EH (cell line): ENCODE measurements around the gene AFF3.

Experiments
- DNase-seq: peaks from one replicate; pipeline ENCODE4 v3.0.0-alpha.2; 2015; ENCODE audit warnings: low read depth

Gene AFF3

DNA sequence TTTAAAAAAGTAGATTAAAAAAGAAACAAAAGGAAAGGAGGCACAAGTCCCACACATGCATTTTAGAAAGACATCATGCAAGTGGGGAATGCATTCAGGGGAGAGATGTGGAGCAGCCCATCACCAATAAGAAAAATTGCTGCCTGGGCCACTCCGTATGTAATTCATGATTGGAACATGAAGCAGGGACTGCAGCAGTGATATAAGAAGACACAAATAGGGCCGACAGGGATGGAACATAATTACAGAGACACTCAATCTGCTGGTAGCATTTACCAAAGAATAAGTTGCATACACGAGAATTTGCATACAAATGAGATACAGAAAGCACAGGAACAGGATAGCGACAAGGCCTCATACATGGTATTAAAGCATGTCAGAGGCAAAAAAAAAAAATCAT, 6.5 kb upstream of the AFF3 start:
- no peak for DNase-seq

DNA sequence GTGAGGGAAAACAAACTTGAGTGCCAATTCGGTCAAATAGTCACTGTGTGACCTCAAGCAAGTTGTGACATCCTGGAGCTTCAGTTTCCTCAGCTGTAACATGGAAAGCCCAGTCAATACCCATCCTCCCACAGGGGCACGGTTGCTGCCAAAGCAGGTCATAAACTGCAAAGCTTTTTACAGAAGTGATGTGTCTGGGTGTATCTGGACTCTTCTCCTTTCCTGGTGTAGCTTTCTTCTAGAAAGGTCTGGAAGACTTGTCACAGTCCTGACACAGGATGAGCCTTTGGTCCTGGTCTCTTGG, 4.2 kb upstream of the AFF3 start:
- DNase-seq: no peak

DNA sequence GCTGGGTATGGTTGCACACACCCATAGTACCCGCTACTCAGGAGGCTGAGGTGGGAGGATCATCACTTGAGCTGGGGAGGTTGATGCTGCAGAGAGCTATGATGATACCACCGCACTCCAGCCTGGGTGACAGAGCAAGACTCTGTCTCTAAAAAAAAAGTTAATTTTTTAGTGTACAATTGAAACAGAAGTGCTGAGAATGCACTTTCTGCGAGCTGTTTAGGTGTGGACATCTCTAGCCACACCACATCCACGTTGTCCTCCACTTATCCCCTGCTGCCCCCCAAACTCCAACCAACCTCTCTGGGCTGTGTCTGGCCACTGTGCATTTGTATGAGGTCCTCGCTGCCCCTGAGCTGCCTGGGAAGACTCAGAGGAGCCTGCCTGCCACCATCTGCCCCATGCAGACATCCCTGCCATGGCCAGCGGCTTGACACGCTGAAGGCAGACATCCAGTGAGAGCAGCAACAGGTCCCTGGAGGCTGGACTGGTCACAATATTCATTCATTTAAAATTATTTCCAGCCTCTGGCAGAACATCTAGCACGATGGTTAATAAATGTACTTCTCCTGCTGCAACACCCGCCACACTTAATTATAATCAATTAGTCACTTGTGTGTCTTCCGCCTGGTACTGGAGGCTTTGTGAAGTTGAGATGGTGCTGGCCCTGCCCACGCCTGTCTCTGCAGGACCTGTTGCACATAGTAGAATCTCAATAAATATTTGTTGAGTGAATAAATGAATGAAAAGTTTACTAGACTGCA, 3.7 kb upstream of the AFF3 start:
- peak; percentile 21 for DNase-seq

- no peak for DNase-seq
These were observed 896 bp upstream of the AFF3 start for GRCh38 chr2:100143286-100143685.

GRCh38 chr2:100141906-100142305, 484 bp downstream of the AFF3 start:
- no peak for DNase-seq

DNA sequence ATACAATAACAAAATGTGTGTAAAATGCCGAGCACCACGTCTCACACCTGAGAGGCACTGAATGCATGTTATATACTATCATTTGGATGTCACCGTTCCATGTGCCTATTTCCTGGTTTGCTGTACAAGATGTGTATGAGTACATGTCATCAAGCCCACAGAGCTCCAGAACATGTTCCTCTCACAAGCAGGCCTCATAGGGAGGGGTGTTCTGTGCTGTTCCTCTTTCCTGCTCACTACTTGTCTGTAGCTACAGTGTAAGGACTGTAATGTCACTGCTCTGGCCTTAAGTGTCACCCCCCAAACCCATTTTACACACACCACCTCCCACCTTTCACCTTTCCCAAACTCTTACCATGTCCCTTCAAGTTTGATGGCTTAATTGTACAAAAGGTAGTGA, 1.8 kb downstream of the AFF3 start:
- DNase-seq: no peak

GRCh38 chr2:100137866-100138570, 4.4 kb downstream of the AFF3 start:
- DNase-seq: no peak

DNA sequence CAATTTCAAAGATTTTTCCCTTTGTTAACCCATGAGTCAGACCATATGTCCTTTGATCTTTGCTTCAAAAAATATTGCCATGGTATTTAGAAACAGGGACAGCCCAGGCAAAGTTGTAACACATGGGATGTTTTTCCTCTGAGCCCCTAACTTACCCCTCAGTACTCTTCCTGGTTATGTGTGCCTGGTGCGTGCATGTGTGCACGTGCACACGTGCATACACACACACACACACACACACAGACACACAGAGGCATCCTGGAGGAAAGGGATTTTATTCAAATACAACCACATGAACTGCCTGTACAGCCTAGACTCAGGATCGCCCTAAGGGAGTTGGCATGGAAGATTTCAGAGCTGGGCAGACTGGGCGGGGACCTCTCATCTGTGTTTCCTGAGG, 5.1 kb downstream of the AFF3 start:
- DNase-seq: no peak

DNA sequence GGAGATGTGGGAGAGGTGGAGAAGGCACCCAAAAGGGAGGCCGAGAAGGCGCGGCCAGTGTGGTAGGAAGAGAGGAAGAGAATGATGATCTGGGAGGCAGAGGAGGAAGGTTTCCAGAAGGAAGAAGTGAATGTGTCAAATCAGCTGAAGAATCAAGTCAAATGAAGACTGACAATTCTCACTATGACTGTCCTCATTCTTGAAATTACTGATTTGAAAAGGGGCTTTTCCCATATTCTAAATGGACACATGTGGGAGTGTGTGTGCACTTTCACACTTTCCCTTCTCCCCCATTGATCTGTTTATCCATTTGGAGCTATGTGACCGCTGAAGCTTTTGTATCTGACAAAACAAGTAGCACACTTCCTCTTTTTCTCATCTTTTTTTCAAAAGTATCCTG, 6.1 kb downstream of the AFF3 start:
- no peak for DNase-seq

DNA sequence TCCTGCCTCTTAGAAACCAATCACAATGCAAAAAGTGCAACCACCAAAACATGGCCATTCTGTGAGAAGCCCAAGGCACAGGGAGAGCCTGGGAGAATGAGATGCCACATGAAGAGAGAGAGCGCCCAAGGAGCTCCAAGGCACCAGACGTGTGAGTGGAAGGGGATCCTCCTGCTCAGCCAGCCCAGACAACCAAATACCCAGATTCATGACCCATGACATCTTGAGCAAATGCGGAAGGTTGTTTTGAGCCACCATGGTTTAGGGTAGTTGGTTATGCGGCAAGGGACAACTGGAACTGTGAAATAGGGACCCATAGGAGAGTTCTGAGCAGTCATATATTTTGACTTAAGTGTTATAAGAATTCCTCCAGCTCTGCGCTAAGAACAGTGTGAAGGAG, 7.0 kb downstream of the AFF3 start:
- no peak for DNase-seq

- DNase-seq: no peak
These were observed 11.6 kb downstream of the AFF3 start for GRCh38 chr2:100130595-100131391.

GRCh38 chr2:100126897-100127401, 15.4 kb downstream of the AFF3 start:
- DNase-seq: no peak

- peak; percentile 27 for DNase-seq
These were observed 16.2 kb downstream of the AFF3 start for GRCh38 chr2:100126201-100126600.

- DNase-seq: no peak
These were observed 16.8 kb downstream of the AFF3 start for GRCh38 chr2:100125626-100126025.

DNA sequence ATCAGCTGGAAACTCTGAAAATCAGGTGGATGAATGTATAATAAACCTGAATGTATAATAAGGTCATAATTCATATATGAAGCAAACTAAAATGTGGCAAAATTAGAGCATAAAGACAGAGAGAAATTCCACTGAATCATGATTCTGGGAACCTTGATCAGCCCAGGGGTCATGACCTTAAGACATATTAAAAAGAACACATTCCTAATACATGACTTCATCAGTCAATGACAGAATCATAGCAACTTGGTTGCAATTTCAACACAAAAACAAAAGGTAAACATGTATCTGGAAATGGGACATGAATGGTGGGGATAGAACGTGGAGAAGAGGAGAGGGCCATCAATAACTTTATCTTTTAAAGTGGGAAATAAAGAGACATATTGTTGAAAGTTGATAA, 17.6 kb downstream of the AFF3 start:
- DNase-seq: peak; percentile 46

- no peak for DNase-seq
These were observed 21.2 kb downstream of the AFF3 start for GRCh38 chr2:100121124-100121718.

DNA sequence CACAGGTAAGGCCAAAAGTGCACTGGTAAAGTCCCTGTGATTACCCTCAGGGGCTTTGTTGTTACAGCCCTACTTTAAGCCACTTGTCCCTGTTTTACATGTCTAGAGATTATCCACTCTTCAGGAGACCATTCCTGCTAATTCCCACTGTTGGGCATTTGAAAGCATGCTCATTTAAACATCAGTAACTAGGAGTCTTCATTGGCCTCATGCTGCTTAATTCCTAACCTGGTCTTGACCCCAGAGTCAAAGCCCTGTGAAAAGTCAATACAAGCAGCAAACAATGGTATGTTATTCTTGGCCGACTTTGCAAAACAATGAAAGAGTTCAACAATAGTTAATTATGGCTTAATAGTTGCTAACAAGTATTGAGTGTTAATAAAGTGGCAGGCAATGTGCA, 23.2 kb downstream of the AFF3 start:
- DNase-seq: no peak

GRCh38 chr2:100113990-100114433, 28.4 kb downstream of the AFF3 start:
- DNase-seq: no peak

DNA sequence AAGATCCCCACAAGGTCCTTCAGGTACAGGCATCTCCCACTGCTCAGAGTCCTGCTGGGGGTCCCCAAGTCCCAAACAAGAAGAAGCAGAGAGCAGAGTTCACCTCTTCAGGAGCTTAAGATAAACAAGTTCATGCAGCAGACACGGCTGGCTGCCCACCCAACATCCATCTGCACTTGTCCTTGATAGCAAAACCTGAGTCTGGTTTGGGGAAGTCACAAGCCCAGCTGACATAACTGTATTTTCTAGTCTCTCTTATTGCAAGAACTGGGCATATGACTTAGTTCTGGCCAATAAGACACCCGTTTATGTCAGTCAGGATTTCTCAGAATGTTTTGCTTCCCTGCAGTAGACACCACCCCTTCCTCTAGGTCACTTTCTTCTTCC, 31.8 kb downstream of the AFF3 start:
- DNase-seq: no peak

DNA sequence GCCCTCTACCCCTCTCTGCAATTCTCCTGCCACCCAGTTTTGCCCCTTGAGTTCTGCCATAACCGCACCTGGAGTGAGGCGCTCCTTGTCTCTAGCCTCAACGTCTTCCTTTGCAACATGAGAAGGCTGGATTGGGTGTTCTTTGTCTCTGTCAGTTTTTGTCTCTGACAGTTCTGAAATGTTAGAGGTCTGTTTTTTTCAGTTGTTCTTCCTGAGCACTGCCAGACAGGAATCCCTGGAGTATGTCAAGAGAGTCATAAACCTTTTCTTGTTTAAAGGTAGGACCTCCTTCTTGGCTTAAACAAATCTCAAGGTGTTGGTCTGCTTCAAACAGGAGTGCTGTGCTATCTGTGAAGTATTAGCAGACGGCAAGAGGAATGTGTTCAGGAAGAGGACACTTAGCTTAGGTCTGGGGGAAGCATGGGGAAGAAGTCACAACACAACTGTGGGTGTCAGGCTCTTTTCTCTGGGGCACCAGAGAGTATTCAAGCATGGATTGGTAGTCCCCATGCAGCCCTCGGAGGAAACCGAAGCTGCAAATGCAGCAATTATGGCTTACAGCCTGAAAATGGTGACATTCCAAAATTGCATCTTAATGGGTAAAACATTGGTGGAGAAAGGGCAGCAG, 32.3 kb downstream of the AFF3 start:
- no peak for DNase-seq

- peak; percentile 62 for DNase-seq
These were observed 33.8 kb downstream of the AFF3 start for GRCh38 chr2:100108648-100109020.
